ENCODE data around the gene CACNA2D1. TPM values are rescaled to one million over a fixed set of nuclear protein-coding genes. Genes with fewer than 3 reads are reported as not detected.

The CACNA2D1 gene
- total RNA-seq, 2 donors from 2014 or later = 5.4 to 32.0 TPM

DNA sequence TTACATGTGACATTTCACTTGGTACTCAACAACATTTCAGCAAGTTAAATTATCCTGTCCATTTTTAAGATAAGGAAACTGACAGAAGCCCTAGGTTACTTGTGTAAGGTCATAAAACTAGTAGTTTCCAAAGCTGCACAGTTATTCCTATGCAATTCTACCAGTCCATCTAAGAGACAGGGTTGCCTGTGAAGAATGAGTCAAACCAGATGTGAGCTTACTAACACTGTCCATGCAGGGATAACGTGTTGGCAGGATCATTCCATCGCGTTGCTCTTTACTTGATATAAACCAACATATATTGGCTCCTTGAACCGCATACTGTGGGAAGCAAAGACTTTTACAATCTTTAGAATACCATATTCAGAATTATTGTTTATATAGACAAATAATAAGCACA is 392.8 kb downstream of the CACNA2D1 start:
- no peak overlapping the region for H3K27ac ChIP-seq
- no peak for DNase-seq
- no peak overlapping the region for H3K4me3 ChIP-seq
- 44 to 69% methylated on average over 4 of the region's 4 CpGs for WGBS, 2 donors
- no peak for ATAC-seq
- intact Hi-C loops (cut with DNase I) = no loop called here
- no peaks in the 10 kb centered on the region for H3K4me1 ChIP-seq
- TF ChIP-seq POLR2A (IDR thresholded peaks at IDR 0.05) = no peak
- TF ChIP-seq, protein P1, sequence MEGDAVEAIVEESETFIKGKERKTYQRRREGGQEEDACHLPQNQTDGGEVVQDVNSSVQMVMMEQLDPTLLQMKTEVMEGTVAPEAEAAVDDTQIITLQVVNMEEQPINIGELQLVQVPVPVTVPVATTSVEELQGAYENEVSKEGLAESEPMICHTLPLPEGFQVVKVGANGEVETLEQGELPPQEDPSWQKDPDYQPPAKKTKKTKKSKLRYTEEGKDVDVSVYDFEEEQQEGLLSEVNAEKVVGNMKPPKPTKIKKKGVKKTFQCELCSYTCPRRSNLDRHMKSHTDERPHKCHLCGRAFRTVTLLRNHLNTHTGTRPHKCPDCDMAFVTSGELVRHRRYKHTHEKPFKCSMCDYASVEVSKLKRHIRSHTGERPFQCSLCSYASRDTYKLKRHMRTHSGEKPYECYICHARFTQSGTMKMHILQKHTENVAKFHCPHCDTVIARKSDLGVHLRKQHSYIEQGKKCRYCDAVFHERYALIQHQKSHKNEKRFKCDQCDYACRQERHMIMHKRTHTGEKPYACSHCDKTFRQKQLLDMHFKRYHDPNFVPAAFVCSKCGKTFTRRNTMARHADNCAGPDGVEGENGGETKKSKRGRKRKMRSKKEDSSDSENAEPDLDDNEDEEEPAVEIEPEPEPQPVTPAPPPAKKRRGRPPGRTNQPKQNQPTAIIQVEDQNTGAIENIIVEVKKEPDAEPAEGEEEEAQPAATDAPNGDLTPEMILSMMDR (IDR thresholded peaks at IDR 0.05) = no peak
- H3K9me3 ChIP-seq = no peaks in the 10 kb centered on the region
- H3K27me3 ChIP-seq = no peaks in the 10 kb centered on the region
- H3K36me3 ChIP-seq (replicated peaks in 1 of 2; ENCODE audit: insufficient read depth in 1 of 2, low read depth in 2 of 2) = no peaks in the 10 kb centered on the region

DNA sequence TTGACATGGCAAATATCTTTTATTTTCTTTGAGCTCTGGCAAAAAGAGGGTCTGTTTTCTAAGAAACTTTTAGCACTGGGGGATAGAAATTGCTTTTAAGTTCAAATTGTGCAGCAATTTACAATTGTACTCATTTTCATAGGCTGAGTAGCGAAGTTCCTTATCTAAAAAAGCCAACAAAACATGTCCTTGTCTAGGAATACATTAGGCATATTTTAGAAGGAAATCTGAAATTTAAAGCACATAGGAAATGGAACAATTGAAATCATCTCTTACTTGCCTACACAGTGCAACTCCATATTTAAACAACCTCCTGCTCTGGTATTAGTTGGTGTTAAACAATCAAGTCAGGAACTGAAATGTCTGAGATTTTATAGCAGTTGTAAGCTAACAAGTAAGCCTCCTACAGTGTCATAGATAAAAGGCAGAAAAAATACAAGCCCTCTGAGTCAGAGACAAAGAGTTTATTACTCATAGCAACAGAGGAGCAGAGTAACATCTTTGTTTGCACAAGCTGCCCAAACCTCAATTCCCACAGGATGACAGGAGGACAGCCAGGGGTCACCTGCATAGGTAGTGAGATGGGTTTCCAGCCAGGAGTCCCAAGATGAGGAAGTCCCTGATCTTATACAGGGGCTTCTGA is 393.6 kb downstream of the CACNA2D1 start:
- 69 to 72% methylated on average over 1 of the region's 1 CpG for WGBS, 2 donors
- H3K4me1 ChIP-seq = no peaks in the 10 kb centered on the region
- no peak overlapping the region for H3K27ac ChIP-seq
- intact Hi-C loops (cut with DNase I) = loop anchor here (10.0 kb wide), 1 partner anchor 675 kb away; no protein-coding TSS in a partner anchor
- no peaks in the 10 kb centered on the region for H3K9me3 ChIP-seq
- H3K36me3 ChIP-seq (replicated peaks in 1 of 2; ENCODE audit: insufficient read depth in 1 of 2, low read depth in 2 of 2) = no peaks in the 10 kb centered on the region
- no peak for ATAC-seq
- no peaks in the 10 kb centered on the region for H3K27me3 ChIP-seq
- DNase-seq = no peak
- TF ChIP-seq, protein P1 (IDR thresholded peaks at IDR 0.05) = no peak
- TF ChIP-seq POLR2A (IDR thresholded peaks at IDR 0.05) = no peak
- H3K4me3 ChIP-seq = no peak overlapping the region

DNA sequence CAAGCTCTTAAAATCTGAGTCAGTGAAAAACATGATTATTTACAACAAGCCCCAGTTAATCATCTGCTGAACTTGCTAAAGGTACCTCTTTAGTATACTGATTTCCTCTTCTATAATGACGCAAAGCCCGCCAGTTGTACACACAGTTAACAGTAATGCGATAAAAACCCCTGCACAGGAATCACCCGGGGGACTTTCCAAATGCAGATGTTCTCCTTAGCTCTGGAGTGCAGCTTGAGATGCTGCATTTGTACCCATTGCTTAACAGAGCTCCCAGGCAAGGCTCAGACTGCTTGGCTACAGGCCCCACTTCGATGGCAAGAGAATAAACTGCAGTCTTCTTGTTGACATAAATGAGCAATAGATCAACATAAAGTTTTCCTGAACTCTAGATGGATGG is 394.1 kb downstream of the CACNA2D1 start:
- intact Hi-C loops (cut with DNase I) = loop anchor here (10.0 kb wide), 1 partner anchor 675 kb away; no protein-coding TSS in a partner anchor
- WGBS, 2 donors = 56 to 71% methylated on average over 5 of the region's 5 CpGs
- Histone ChIP-seq H3K4me1 (no peaks in the 10 kb centered on the region), H3K36me3 (replicated peaks in 1 of 2; ENCODE audit: insufficient read depth in 1 of 2, low read depth in 2 of 2) (no peaks in the 10 kb centered on the region), H3K27ac (no peak overlapping the region), H3K27me3 (no peaks in the 10 kb centered on the region), H3K9me3 (no peaks in the 10 kb centered on the region), H3K4me3 (no peak overlapping the region)
- TF ChIP-seq POLR2A (IDR thresholded peaks at IDR 0.05) = no peak
- TF ChIP-seq, protein P1 (IDR thresholded peaks at IDR 0.05) = no peak
- DNase-seq (no peak), ATAC-seq (no peak)

DNA sequence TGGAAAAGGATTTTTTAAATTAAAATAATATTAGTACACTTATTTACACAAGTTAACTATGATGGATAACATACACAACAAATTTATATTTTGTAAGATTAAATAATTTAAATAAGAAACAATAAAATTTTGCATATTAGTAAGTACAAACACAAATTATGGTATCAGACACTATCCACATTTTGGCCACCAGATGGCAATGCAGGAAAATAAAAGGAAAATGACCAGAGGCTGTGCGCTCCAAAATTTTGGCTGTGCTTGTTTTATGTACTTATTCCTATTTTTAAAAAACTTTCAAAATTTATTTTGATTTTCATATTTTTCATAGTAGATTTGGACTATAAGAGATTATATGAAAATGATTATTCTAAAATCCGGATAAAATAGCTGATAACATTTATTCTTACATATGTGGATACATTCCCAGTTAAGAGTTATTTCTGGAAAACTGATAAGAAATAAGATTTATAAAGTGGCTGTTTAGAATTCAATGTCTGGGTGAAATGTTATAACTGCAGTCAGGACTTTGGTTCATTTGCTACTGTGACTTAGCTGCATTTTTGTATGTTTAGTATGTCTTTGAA is 399.0 kb downstream of the CACNA2D1 start:
- no peak overlapping the region for H3K4me3 ChIP-seq
- no peak for TF ChIP-seq POLR2A (IDR thresholded peaks at IDR 0.05)
- TF ChIP-seq, protein P1 (IDR thresholded peaks at IDR 0.05) = peak; percentile 13 to 71 (median 68)
- no peaks in the 10 kb centered on the region for H3K36me3 ChIP-seq (replicated peaks in 1 of 2; ENCODE audit: insufficient read depth in 1 of 2, low read depth in 2 of 2)
- no peaks in the 10 kb centered on the region for H3K4me1 ChIP-seq
- no peaks in the 10 kb centered on the region for H3K27me3 ChIP-seq
- intact Hi-C loops (cut with DNase I) = loop anchor here (10.0 kb wide), 1 partner anchor 680 kb away; no protein-coding TSS in a partner anchor
- WGBS, 2 donors = 2 to 3% methylated on average over 2 of the region's 2 CpGs
- DNase-seq (peak; percentile 33 to 49 (median 48)), ATAC-seq (peak; percentile 67)
- H3K27ac ChIP-seq = no peak overlapping the region
- H3K9me3 ChIP-seq = no peaks in the 10 kb centered on the region
